GM19240 (cell line): Measurements from ENCODE around the gene LPIN3.

Experiments used
- DNase-seq: peaks from one replicate; pipeline ENCODE4 v3.0.0; 2011; ENCODE audit warnings: low spot score; ENCODE audit not compliant: insufficient read length

The LPIN3 gene

GRCh38 chr20:41392871-41393704, 52.5 kb downstream of the LPIN3 start:
- no peak for DNase-seq

DNA sequence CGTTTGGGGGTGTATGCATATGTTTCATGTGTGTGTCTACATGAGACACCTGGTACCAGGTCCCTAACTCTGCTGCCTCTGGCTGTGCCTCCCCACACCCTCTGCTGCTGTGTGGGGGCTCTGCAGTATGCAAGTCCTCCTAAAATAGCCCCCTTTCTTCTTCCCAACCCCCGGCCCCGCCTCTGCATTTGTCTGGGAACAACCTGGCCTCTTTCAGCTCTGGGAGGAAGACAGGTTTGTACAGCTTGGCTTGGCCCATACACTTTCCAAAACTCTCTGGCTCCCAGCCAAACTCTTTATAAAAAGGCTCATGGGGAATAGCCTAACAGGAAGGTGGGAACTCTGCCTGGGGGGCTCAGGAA, 53.1 kb downstream of the LPIN3 start:
- DNase-seq, result no peak

- no peak for DNase-seq
Measured at GRCh38 chr20:41394081-41394480, 53.5 kb downstream of the LPIN3 start.

- DNase-seq, result no peak
Measured at GRCh38 chr20:41394931-41395666, 54.5 kb downstream of the LPIN3 start.

DNA sequence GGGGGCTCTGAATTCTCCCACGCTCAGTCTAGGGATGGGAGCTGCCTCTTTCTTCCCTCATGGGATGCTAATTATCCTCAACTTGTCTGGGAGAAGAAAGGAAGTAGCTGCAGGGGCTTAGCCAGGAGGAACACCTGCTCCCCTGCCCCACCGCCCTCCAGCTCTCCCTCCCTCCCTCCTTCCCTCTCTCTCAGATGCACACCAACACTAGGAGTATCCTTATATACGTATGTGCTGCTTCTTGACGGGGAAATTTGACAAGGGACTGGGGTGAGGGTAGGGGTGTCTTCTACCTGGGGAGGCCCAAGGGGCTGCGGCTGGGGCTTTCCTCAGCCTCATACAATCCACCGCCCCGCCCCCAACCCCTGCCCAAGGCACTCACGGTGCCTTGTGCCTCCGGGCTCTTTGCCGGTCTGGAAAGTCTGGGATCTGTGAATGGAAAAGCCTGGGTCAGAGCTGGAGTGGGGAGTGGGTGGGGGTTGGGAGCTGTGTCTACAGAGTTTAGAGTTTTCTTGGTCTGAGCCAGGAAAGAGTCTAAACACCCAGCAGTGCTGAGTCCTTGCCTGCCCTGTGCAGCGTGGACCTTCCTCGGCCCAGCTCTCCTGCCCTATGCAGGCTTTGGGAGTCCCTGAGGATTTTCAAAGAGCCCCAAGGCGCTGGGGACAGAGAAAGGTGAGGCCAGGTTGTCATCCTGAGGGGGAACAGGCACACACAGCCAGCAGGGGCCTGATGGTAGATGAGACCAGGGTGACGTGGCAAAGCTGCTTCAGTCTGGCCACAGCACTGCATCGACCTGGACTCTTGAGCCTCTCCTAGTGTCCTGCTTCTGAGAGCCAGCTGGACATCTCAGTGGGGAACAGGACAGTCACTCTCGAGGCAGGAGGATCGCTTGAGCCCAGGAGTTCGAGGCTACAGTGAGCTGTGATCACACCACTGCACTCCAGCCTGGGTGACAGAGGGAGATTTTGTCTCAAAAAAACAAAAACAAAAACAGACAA, 55.3 kb downstream of the LPIN3 start:
- DNase-seq, result no peak

GRCh38 chr20:41398408-41398807, 57.8 kb downstream of the LPIN3 start:
- no peak for DNase-seq

DNA sequence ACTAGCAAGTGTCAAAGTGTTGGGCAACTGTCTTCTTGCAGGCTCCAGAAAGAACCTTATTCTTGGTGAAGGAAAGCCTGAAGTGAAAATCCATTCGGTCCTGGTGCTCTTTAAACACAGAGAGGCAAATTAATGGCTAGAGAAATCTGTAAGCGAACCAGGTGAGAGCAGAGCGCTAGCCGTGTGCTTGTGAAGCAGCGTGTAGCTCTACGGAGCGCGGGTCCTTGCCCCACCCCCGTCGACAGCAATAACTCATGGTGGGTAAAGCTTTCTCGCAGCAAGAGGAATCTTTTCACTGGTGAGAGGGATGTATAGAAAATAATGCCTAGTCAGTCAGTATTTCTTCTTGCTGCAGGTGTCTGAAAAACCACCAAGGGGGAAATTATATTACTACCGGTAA, 63.0 kb downstream of the LPIN3 start:
- DNase-seq, result no peak

DNA sequence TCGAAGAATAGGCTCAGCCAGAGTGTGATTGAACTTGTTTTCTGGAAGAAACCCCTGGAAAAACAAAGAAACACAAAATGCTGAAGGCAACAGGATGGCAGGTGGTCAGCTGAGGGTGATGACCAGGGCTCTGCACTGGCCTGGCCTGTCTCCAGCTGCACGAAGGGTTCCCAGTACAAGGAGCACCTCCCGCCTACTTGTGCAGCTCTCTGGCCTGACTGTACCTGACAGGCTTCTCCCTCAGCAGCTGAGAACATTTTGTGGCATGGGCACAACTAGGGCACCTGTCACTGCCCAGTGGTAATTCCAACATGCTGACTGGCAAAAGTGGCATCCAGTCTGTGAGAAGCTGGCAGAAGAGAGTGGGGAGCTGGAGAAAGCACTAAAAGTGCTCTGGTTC, 64.8 kb downstream of the LPIN3 start:
- no peak for DNase-seq

DNA sequence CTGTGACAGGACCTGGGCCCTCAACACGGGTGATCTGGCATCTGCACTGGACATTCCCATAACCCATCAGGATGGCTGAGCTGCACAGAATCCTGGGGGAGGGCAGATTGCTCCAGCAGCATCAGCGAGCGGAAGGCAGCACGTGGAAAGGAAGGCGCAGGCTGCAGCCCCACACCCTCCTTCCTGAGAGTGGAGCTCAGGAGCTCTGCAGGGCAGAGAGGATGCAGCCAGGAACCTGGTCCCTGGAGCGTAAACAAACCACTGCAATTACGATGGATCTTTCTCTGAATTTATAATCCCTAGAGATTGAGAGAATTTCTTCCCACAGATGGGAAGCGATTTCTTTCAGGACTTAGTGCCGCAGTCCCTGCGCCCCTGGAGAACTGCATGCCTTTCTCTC, 65.7 kb downstream of the LPIN3 start:
- DNase-seq, result no peak

- DNase-seq, result no peak
Measured at GRCh38 chr20:41406896-41407444, 66.3 kb downstream of the LPIN3 start.

DNA sequence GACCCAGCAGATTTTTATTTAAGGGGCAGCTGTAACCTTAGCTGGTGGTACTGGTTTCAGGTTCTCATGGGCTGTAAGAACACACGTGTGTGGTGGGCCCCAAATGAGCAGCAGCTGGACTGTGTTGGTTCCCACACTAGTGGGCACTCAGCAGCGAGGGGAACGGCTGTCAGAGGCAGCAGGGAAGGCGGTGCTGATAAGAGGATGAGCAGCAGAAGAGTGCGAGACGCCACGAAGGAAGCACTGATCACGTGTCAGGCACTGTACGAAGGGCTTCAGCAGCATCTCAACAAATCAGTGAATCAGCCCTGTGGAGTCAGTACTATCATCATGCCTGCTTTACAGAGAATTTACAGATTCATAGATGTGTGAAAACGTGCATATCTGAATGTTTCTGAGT, 67.0 kb downstream of the LPIN3 start:
- DNase-seq, result no peak

DNA sequence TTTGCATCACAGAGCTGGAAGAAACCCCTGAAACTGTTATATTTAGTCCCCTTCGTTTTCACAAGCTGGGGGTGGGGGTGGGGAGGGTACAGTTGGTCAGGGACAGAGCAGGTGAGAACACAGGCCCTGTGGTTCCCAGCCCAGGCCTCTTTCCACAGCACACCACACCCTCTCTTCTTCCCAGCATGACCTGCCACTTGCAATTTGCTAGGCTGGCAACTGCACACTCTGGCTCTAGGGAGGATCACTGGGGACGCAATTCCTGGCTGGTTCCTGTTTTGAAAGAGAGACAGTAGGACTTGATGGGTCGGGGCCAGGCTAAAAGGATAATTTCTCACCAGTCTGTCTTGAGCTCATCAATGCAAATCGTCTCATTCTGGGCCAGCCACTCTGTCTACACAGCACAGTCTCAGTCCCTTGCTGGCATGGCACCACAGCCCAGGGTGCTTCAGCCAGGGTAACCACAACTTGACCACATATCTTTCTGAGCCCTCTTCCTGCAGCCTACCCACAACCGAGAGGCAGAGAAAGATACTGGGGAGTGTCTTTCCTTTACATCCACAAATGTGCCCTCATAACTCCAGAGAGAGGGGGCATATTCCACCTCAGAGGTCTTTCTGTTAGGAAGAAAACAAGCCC, 67.7 kb downstream of the LPIN3 start:
- peak; percentile 27 for DNase-seq

GRCh38 chr20:41408986-41409385, 68.4 kb downstream of the LPIN3 start:
- no peak for DNase-seq
